Activated T-cell treated with anti-CD3 and anti-CD28 coated beads, Interleukin-2, amount 50 U/mL, for 48 hours (primary cell): Measurements from ENCODE around the gene NAA40.

ENCODE experiments used
- DNase-seq, 2 experiments: peaks; one replicate each; pipeline ENCODE4 v3.0.0-alpha.2; 2020

Gene NAA40

GRCh38 chr11:63993100-63993499 lies 54.3 kb downstream of the NAA40 start:
- no peak for DNase-seq

- DNase-seq: no peak
Measured at GRCh38 chr11:63993993-63994392, 55.2 kb downstream of the NAA40 start.

GRCh38 chr11:63996512-63996911 lies 57.7 kb downstream of the NAA40 start:
- DNase-seq: no peak

- DNase-seq: no peak
Measured at GRCh38 chr11:63997104-63997700, 58.4 kb downstream of the NAA40 start.

- DNase-seq: no peak
Measured at GRCh38 chr11:63997801-63998337, 59.1 kb downstream of the NAA40 start.

- peak in 1 of 2 experiments; percentile 54 for DNase-seq
Measured at GRCh38 chr11:63998558-63999348, 60.0 kb downstream of the NAA40 start.

GRCh38 chr11:63999349-64000025 lies 60.7 kb downstream of the NAA40 start:
- peak; percentile 73 to 79 for DNase-seq

GRCh38 chr11:64000026-64000739 lies 61.4 kb downstream of the NAA40 start:
- DNase-seq: peak; percentile 81 to 86

- no peak for DNase-seq
Measured at GRCh38 chr11:64000740-64001483, 62.1 kb downstream of the NAA40 start.

- no peak for DNase-seq
Measured at GRCh38 chr11:64001484-64002420, 63.0 kb downstream of the NAA40 start.

GRCh38 chr11:64003807-64004589 lies 65.2 kb downstream of the NAA40 start:
- DNase-seq: no peak

GRCh38 chr11:64004590-64004984 lies 65.8 kb downstream of the NAA40 start:
- DNase-seq: no peak

GRCh38 chr11:64005691-64006090 lies 66.9 kb downstream of the NAA40 start:
- no peak for DNase-seq

- DNase-seq: no peak
Measured at GRCh38 chr11:64006398-64006797, 67.6 kb downstream of the NAA40 start.
